VCaP (cell line): Measurements from ENCODE around the gene BCAS3.

Source experiments
- H3K27ac ChIP-seq: fragments of 450-650 bp; 2 replicates; pipeline ENCODE4 v1.5.1; 2017
- TF ChIP-seq, protein P1 (sequence below): fragments of 450-650 bp; conservative IDR thresholded peaks from 2 replicates; pipeline ENCODE4 v1.5.1; 2017; ENCODE audit warnings: mild to moderate bottlenecking, moderate library complexity

Gene BCAS3

GRCh38 chr17:61047515-61047914 is 369.9 kb downstream of the BCAS3 start:
- TF ChIP-seq, protein P1, sequence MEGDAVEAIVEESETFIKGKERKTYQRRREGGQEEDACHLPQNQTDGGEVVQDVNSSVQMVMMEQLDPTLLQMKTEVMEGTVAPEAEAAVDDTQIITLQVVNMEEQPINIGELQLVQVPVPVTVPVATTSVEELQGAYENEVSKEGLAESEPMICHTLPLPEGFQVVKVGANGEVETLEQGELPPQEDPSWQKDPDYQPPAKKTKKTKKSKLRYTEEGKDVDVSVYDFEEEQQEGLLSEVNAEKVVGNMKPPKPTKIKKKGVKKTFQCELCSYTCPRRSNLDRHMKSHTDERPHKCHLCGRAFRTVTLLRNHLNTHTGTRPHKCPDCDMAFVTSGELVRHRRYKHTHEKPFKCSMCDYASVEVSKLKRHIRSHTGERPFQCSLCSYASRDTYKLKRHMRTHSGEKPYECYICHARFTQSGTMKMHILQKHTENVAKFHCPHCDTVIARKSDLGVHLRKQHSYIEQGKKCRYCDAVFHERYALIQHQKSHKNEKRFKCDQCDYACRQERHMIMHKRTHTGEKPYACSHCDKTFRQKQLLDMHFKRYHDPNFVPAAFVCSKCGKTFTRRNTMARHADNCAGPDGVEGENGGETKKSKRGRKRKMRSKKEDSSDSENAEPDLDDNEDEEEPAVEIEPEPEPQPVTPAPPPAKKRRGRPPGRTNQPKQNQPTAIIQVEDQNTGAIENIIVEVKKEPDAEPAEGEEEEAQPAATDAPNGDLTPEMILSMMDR: no peak
- H3K27ac ChIP-seq: no peak overlapping the region

- TF ChIP-seq, protein P1: no peak
- H3K27ac ChIP-seq: no peak overlapping the region
Observed at GRCh38 chr17:61048376-61049106, 370.9 kb downstream of the BCAS3 start.

DNA sequence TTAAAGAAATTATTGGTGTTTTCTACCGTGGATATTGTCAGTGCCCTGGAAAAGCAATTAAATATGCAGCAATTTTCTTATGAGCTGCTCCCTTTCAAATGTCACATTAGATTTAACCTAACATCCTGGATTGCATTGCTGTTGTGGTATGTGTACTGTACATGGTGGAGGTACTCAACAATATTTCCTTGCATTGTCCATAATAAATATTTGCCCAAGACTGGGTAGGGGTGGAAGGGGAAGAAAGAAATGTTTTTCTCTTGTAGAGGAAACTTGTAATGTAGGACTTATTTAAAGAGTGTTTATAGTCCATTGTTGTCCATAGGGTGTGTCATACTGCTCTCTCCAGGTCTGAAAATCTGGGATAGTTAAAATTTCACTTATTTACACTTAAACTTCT is 375.8 kb downstream of the BCAS3 start:
- TF ChIP-seq, protein P1: no peak

DNA sequence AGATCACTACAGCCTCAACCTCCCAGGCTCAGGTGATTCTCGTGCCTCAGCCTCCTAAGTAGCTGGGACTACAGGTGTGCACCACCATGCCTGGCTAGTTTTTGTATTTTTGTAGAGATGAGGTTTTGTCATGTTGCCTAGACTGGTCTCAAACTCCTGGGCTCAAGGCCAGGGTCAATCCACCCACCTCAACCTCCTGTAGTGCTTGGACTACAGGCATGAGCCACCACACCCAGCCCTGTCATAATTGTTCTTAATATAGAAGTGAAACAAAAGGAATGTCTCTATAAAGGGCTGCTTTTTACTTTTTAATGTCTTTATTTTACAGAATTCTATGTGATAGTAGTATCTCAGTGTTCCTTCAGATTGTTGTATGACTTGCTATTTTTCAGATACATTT is 376.8 kb downstream of the BCAS3 start:
- TF ChIP-seq, protein P1: no peak

More for the DNA sequence above, 375.8 kb downstream of the BCAS3 start:
- no peak overlapping the region for H3K27ac ChIP-seq

GRCh38 chr17:61057257-61057656 is 379.6 kb downstream of the BCAS3 start:
- H3K27ac ChIP-seq: no peak overlapping the region
- TF ChIP-seq, protein P1: no peak

More for the DNA sequence above, 376.8 kb downstream of the BCAS3 start:
- no peak overlapping the region for H3K27ac ChIP-seq

GRCh38 chr17:61058066-61058465 is 380.4 kb downstream of the BCAS3 start:
- TF ChIP-seq, protein P1: no peak

GRCh38 chr17:61063528-61063927 is 385.9 kb downstream of the BCAS3 start:
- H3K27ac ChIP-seq: no peak overlapping the region
- TF ChIP-seq, protein P1: no peak

More at GRCh38 chr17:61058066-61058465, 380.4 kb downstream of the BCAS3 start:
- H3K27ac ChIP-seq: no peak overlapping the region
